ENCODE results near the gene RASGEF1C. TPM values are rescaled to one million over a fixed set of nuclear protein-coding genes. Genes with fewer than 3 reads are reported as not detected.
A peak's percentile ranks its signal among the peaks of the same experiment; 100 is the strongest.

RASGEF1C gene
- total and polyA plus RNA-seq, 2 experiments from 2014 or later = 0.40 to 0.42 TPM

- Histone ChIP-seq H3K36me3 (ENCODE audit: insufficient read depth) (0 out of 2 replicates have a peak, but pooled peaks cover 4% of the 10 kb centered on the region), H3K4me2 (no peak overlapping the region), H3K4me3 (no peak overlapping the region), H3K27ac (ENCODE audit: low read depth) (no peak overlapping the region), H3K79me2 (replicated peaks; ENCODE audit: insufficient read depth) (no peaks in the 10 kb centered on the region), H4K20me1 (replicated peaks; ENCODE audit: insufficient read depth) (no peaks in the 10 kb centered on the region), H2AFZ (no peak overlapping the region), H3K27me3 (ENCODE audit: insufficient read depth) (no peaks in the 10 kb centered on the region), H3K4me1 (ENCODE audit: insufficient read depth) (no peaks in the 10 kb centered on the region), H3K9me2 (ENCODE audit: insufficient read depth) (no peaks in the 10 kb centered on the region), H3F3A (replicated peaks; ENCODE audit: low read depth) (no peaks in the 10 kb centered on the region)
- Mint-ChIP-seq H3K4me1 (peaks cover 11% of the 10 kb centered on the region), H3K9me3 (peaks cover 21% of the 10 kb centered on the region), H3K27ac (no peak overlapping the region), H3K27me3 (ENCODE audit: insufficient read depth, low read depth, poor library complexity) (peaks cover 2% of the 10 kb centered on the region), H3K36me3 (ENCODE audit: low read depth) (peaks cover 10% of the 10 kb centered on the region; the same call in 1 of the 3 replicates), H3K4me3 (no peak overlapping the region)
- TF ChIP-seq STAT1 (IDR thresholded peaks at IDR 0.05; ENCODE audit: unreplicated experiment) = no peak
- ATAC-seq = peak; percentile 58
- no peak for DNase-seq (ENCODE audit: low spot score)
Observed at GRCh38 chr5:180179442-180180420, 29.3 kb downstream of the RASGEF1C start.

GRCh38 chr5:180178531-180179441, 30.2 kb downstream of the RASGEF1C start:
- H3K4me2 ChIP-seq = no peak overlapping the region
- no peaks in the 10 kb centered on the region for H3K9me2 ChIP-seq (ENCODE audit: insufficient read depth)

More at GRCh38 chr5:180178531-180179441, 30.2 kb downstream of the RASGEF1C start:
- Mint-ChIP-seq H3K9me3 (peaks cover 21% of the 10 kb centered on the region), H3K4me3 (no peak overlapping the region), H3K27me3 (ENCODE audit: insufficient read depth, low read depth, poor library complexity) (peaks cover 2% of the 10 kb centered on the region), H3K36me3 (ENCODE audit: low read depth) (peaks cover 10% of the 10 kb centered on the region; the same call in 1 of the 3 replicates), H3K4me1 (peaks cover 11% of the 10 kb centered on the region), H3K27ac (peak overlapping the region; percentile 19; the same call in 1 of the 2 replicates)
- Histone ChIP-seq H2AFZ (no peak overlapping the region), H3K27me3 (ENCODE audit: insufficient read depth) (no peaks in the 10 kb centered on the region), H3K36me3 (ENCODE audit: insufficient read depth) (0 out of 2 replicates have a peak, but pooled peaks cover 4% of the 10 kb centered on the region), H3K4me1 (ENCODE audit: insufficient read depth) (no peaks in the 10 kb centered on the region), H3K4me3 (no peak overlapping the region), H3K79me2 (replicated peaks; ENCODE audit: insufficient read depth) (no peaks in the 10 kb centered on the region), H3F3A (replicated peaks; ENCODE audit: low read depth) (no peaks in the 10 kb centered on the region), H3K27ac (ENCODE audit: low read depth) (no peak overlapping the region), H4K20me1 (replicated peaks; ENCODE audit: insufficient read depth) (no peaks in the 10 kb centered on the region)
- peak; percentile 50 for ATAC-seq
- DNase-seq (ENCODE audit: low spot score) = no peak
- TF ChIP-seq STAT1 (IDR thresholded peaks at IDR 0.05; ENCODE audit: unreplicated experiment) (no peak), REST (IDR thresholded peaks at IDR 0.05; ENCODE audit: unreplicated experiment) (no peak), POLR2AphosphoS5 (IDR thresholded peaks at IDR 0.05; ENCODE audit: low read depth) (no peak), NANOG (IDR thresholded peaks at IDR 0.05; ENCODE audit: borderline replicate concordance) (no peak)

Measured in GM23338 (cell line).